GM12801 (cell line): Measurements from ENCODE around the gene BICRAL.

Experiments used
- CTCF ChIP-seq: IDR thresholded peaks from one replicate; pipeline ENCODE4 v1.5.1; 2011; ENCODE audit warnings: control low read depth; ENCODE audit not compliant: insufficient read length; ENCODE audit errors: extremely low read depth

Gene BICRAL

GRCh38 chr6:42877695-42878094, 95.8 kb downstream of the BICRAL start:
- no peak for TF ChIP-seq CTCF

GRCh38 chr6:42879372-42880239, 97.8 kb downstream of the BICRAL start, which contains the start of gene RPL7L1:
Gene RPL7L1 (plus strand): TSS chr6:42879616. CDS start chr6:42879911, 295 bp downstream.
- TF ChIP-seq CTCF: no peak

- no peak for TF ChIP-seq CTCF
Measured at GRCh38 chr6:42885702-42886101, 103.8 kb downstream of the BICRAL start.

GRCh38 chr6:42889815-42890214, 108.0 kb downstream of the BICRAL start:
- TF ChIP-seq CTCF: no peak

GRCh38 chr6:42890311-42891198, 108.7 kb downstream of the BICRAL start:
- no peak for TF ChIP-seq CTCF

GRCh38 chr6:42891199-42891722, 109.4 kb downstream of the BICRAL start:
- no peak for TF ChIP-seq CTCF

- no peak for TF ChIP-seq CTCF
Measured at GRCh38 chr6:42896178-42896719, 114.4 kb downstream of the BICRAL start.
